OCI-LY3 (cell line): ENCODE measurements around the gene WNT9A.
"Not testable (repeated sequence)": the region's sequence is repeated elsewhere in the genome, so short reads cannot be mapped to it uniquely, and the experiment has no call there.

ENCODE experiments used
- H2AFZ ChIP-seq: fragments of 200-600, 300-600 bp; shearing (Covaris generic); 2 replicates; pipeline ENCODE4 v1.6.0; 2014; ENCODE audit warnings: antibody characterized with exemption, low read depth, low read length
- H3K27ac ChIP-seq: fragments of 200-600, 300-600 bp; sonication (generic); 2 replicates; pipeline ENCODE4 v1.5.1; 2014; ENCODE audit warnings: mild to moderate bottlenecking, low read length, moderate library complexity, mixed read lengths
- H3K27me3 ChIP-seq: fragments of 200-600, 300-600 bp; sonication (generic); 2 replicates; pipeline ENCODE4 v1.6.1; 2014; ENCODE audit warnings: low read depth, low read length, mixed read lengths
- H3K36me3 ChIP-seq: fragments of 200-600, 300-600 bp; sonication (generic); replicated peaks from 2 replicates; pipeline ENCODE3; 2014; ENCODE audit warnings: low read depth, low read length, mixed read lengths
- H3K4me1 ChIP-seq: fragments of 300-600, 200-600 bp; sonication (generic); 2 replicates; pipeline ENCODE4 v1.6.1; 2014; ENCODE audit warnings: low read length, mixed read lengths
- H3K4me2 ChIP-seq: fragments of 200-600, 300-600 bp; sonication (generic); 2 replicates; pipeline ENCODE4 v1.6.1; 2014; ENCODE audit warnings: low read length, mixed read lengths
- H3K4me3 ChIP-seq: fragments of 300-600, 200-600 bp; sonication (generic); 2 replicates; pipeline ENCODE4 v1.5.1; 2014; ENCODE audit warnings: antibody characterized with exemption, mild to moderate bottlenecking, low read length, moderate library complexity
- H3K79me2 ChIP-seq: fragments of 300-600, 200-600 bp; shearing (Covaris generic); 2 replicates; pipeline ENCODE4 v1.6.1; 2014; ENCODE audit warnings: mild to moderate bottlenecking, low read length, mixed read lengths
- H3K9ac ChIP-seq: fragments of 300-600, 200-600 bp; shearing (Covaris generic); 2 replicates; pipeline ENCODE4 v1.6.0; 2014; ENCODE audit warnings: mild to moderate bottlenecking, low read length, moderate library complexity
- H3K9me3 ChIP-seq: fragments of 200-600, 300-600 bp; shearing (Covaris generic); 2 replicates; pipeline ENCODE4 v1.6.1; 2014; ENCODE audit warnings: low read length, mixed read lengths; ENCODE audit not compliant: insufficient read depth
- H4K20me1 ChIP-seq: fragments of 200-600, 300-600 bp; sonication (generic); 2 replicates; pipeline ENCODE4 v1.6.1; 2016; ENCODE audit warnings: low read length, mixed read lengths; ENCODE audit not compliant: insufficient read depth
- CTCF ChIP-seq: fragments of 200-600, 300-600 bp; sonication (generic); IDR thresholded peaks from 2 replicates; pipeline ENCODE4 v1.5.1; 2014; ENCODE audit warnings: antibody characterized with exemption, low read length, low read depth
- EZH2phosphoT487 ChIP-seq: fragments of 200-600 bp; shearing (Covaris generic); IDR thresholded peaks from 2 replicates; pipeline ENCODE4 v1.6.1; 2018; ENCODE audit warnings: antibody characterized with exemption, mixed run types, low read depth

WNT9A gene

DNA sequence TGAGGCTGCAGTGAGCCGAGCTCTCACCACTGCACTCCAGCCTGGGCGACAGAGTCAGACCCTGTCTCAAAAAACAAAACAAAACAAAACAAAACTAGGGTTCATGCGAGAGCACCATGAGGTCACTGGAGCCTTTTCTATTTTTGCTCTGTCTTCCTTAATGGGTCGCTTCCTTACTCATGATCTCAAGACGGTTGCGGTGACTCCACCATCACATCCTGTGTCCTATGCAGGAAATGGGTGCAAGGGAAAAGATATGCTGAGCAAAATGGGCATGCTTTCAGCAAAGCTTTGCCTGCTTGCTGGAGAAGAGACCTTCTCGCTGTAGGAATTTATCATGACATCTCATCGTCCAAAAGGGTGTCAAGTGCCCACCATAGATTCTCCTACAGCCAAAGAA, 36.4 kb downstream of the WNT9A start:
- Histone ChIP-seq H3K27me3 (peaks cover 17% of the 10 kb centered on the region), H3K9ac (no peak overlapping the region), H3K4me3 (no peak overlapping the region), H3K27ac (no peak overlapping the region), H3K36me3 (no peaks in the 10 kb centered on the region), H3K9me3 (no peaks in the 10 kb centered on the region), H3K4me1 (no peaks in the 10 kb centered on the region), H3K79me2 (no peaks in the 10 kb centered on the region), H2AFZ (no peak overlapping the region), H3K4me2 (no peak overlapping the region), H4K20me1 (no peaks in the 10 kb centered on the region)
- TF ChIP-seq EZH2phosphoT487 (no peak), CTCF (no peak)

DNA sequence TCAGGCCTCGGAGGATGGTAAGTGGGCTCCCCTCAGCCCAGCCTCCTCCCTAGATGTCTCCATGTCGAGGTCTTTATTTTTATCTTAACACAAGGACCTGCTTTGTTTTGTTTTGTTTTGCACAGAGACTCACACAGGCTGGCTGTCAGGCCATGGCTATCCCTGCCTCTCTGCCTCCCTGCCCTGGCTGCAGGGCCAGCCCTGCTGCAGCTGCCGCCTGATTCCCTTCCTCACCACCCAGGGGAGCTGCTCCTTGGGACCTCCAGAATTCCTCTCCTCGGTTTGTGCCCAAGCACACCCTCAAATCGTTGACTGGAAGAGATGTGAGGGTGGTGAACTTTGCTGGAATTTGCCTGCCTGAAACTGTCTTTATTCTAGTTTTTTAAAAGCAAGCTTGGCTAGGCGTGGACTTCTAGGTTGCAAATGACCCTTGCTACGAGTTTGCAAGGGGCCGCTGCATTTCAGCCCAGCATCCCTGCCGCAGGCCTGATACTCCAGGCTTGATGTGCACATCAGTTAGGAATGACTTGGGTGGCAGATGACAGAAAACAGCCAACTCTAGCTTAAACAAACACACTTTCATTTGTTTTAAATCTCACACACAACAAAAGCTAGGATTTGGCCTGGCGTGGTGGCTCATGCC, 37.1 kb downstream of the WNT9A start:
- H3K4me2 ChIP-seq: no peak overlapping the region
- TF ChIP-seq EZH2phosphoT487 (no peak), CTCF (no peak)
- H3K4me3 ChIP-seq: no peak overlapping the region
- no peaks in the 10 kb centered on the region for H3K79me2 ChIP-seq
- H3K4me1 ChIP-seq: no peaks in the 10 kb centered on the region
- no peaks in the 10 kb centered on the region for H4K20me1 ChIP-seq
- H3K36me3 ChIP-seq: no peaks in the 10 kb centered on the region
- no peaks in the 10 kb centered on the region for H3K9me3 ChIP-seq
- H3K27me3 ChIP-seq: peaks cover 17% of the 10 kb centered on the region
- H3K27ac ChIP-seq: no peak overlapping the region
- H2AFZ ChIP-seq: no peak overlapping the region
- no peak overlapping the region for H3K9ac ChIP-seq

GRCh38 chr1:227909923-227910328, 37.8 kb downstream of the WNT9A start:
- H3K27me3 ChIP-seq: peaks cover 17% of the 10 kb centered on the region
- H3K9me3 ChIP-seq, H2AFZ ChIP-seq, H3K4me3 ChIP-seq, H3K27ac ChIP-seq, H3K4me1 ChIP-seq, H3K4me2 ChIP-seq, H3K36me3 ChIP-seq, H3K79me2 ChIP-seq, H4K20me1 ChIP-seq, H3K9ac ChIP-seq: not testable (repeated sequence)

DNA sequence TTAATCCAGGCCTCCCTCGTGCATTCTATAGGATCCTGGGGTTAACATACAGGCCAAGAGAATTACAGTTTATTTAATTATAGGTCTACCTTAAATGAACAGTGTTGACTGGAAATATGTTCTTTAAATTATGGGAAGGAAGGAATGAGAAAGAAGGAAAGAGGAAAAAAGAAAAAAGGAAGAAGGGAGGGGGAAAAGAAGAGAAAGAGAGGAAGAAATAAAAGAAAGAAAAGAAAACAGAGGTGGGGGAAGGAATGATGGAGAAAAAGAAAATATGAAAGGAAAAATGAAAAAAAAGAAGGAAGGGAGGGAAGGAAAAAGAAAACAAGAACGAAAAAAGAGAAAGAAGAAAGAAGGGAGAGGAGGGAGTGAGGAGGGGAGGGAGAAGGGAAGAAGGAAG, 38.5 kb downstream of the WNT9A start:
- no peak overlapping the region for H2AFZ ChIP-seq
- no peak overlapping the region for H3K4me3 ChIP-seq
- TF ChIP-seq CTCF (no peak), EZH2phosphoT487 (no peak)
- H3K27me3 ChIP-seq: peaks cover 17% of the 10 kb centered on the region
- no peaks in the 10 kb centered on the region for H3K36me3 ChIP-seq
- no peak overlapping the region for H3K4me2 ChIP-seq
- no peak overlapping the region for H3K9ac ChIP-seq
- H3K79me2 ChIP-seq: no peaks in the 10 kb centered on the region
- H3K4me1 ChIP-seq: no peaks in the 10 kb centered on the region
- no peaks in the 10 kb centered on the region for H3K9me3 ChIP-seq
- no peaks in the 10 kb centered on the region for H4K20me1 ChIP-seq
- no peak overlapping the region for H3K27ac ChIP-seq
